Raji (cell line): ENCODE data around the gene TNFRSF11A.

Experiments
- POLR2A ChIP-seq: IDR thresholded peaks from 2 replicates; pipeline ENCODE4 v1.6.1; 2011; ENCODE audit warnings: low read depth, low read length, control low read depth; ENCODE audit not compliant: insufficient read depth

The TNFRSF11A gene

DNA sequence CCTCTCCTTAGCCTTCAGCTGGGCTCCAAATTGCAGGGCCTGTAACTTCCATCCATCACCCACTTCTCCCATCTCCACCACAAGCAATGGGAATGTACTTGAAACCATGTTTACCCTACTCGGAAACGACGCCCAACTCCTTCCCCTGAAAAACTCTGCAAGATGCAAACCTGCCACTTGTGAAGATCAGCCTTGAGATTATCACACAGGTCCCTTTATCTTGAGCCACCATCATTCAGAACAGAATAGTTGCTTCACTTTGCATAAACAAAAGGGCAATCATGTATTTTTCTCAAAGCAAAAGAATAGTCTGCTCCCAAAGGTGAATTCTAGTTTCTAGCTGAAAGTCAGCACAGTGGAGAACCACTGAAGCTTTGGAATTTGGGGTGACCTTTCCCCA is 75.8 kb downstream of the TNFRSF11A start:
- no peak for TF ChIP-seq POLR2A

- TF ChIP-seq POLR2A: no peak
Observed at GRCh38 chr18:62402342-62402948, 77.3 kb downstream of the TNFRSF11A start.

- TF ChIP-seq POLR2A: no peak
Observed at GRCh38 chr18:62403120-62403519, 78.0 kb downstream of the TNFRSF11A start.

- no peak for TF ChIP-seq POLR2A
Observed at GRCh38 chr18:62404881-62405280, 79.8 kb downstream of the TNFRSF11A start.

- no peak for TF ChIP-seq POLR2A
Observed at GRCh38 chr18:62407660-62408059, 82.5 kb downstream of the TNFRSF11A start.

DNA sequence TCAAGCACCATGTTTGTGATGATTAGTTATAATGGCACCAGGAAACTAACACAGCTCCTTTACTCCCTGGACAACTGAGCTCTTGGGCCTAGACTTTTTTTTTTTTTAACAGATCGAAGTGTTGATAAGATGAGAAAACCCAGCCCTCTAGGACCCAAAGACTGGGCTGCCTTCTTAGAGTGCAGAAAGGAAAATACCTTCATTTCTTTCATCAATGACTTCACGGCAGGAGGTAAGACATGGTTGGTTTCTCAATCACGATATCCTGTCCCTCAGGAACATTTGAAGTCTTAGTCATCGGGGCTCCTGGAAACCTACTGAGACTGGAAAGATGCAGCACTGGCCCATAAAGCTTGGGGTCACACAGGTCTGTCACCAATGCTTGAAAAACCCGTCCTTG is 84.7 kb downstream of the TNFRSF11A start:
- TF ChIP-seq POLR2A: no peak

- no peak for TF ChIP-seq POLR2A
Observed at GRCh38 chr18:62412231-62412979, 87.3 kb downstream of the TNFRSF11A start.

- no peak for TF ChIP-seq POLR2A
Observed at GRCh38 chr18:62413206-62413605, 88.1 kb downstream of the TNFRSF11A start.

DNA sequence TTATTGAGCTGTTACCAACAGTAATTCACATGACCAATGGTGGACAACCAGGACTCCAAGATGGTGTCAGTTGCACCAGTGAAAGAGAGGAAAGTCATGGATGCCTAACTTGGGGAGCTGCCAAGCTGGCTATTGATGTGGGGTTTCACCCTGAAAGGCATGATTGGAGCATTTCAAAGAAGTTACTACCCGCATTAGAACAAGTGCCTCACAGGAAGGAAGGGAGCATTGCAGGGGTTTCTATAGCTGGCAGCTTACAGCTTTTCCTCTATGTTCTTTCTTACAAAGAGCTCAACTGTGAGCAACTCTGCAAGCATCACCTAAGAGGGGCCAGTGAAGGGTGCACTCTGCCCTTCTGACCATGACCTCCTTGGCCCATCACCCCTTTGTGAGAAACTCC is 93.1 kb downstream of the TNFRSF11A start:
- TF ChIP-seq POLR2A: no peak

- TF ChIP-seq POLR2A: no peak
Observed at GRCh38 chr18:62420151-62420512, 95.0 kb downstream of the TNFRSF11A start.

DNA sequence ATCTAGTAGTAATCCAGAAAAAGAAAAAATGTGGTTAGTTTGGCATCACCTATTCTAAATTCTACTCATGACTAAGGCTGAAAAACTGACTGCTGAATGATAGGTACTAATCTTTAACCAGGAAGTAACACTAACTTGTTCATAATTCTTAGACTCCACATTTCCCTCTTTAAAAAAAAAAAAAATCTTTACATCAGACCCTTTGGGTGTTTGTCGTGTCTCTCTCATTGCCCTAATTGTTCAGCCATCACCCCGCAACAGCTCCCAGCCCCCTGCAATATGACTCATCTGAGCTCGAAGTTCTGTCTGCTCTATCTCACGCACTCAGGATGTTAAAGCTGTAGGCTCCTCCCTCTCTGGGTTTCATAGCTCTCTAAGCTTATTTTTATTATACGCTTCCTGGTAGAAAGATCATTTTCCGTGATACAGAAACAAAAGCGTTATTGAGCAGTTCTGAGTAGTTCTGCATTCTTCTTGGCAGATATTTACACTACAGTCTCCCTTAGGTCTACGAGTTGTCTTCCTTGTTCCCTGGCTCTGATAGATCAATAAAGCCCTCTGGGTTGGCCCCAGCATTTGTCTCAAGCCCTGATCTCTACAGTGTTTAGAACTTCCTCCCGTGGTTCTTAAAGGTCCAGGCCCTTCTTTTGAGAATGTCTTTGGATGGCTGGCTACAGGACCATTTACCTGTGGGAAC is 95.6 kb downstream of the TNFRSF11A start:
- no peak for TF ChIP-seq POLR2A

DNA sequence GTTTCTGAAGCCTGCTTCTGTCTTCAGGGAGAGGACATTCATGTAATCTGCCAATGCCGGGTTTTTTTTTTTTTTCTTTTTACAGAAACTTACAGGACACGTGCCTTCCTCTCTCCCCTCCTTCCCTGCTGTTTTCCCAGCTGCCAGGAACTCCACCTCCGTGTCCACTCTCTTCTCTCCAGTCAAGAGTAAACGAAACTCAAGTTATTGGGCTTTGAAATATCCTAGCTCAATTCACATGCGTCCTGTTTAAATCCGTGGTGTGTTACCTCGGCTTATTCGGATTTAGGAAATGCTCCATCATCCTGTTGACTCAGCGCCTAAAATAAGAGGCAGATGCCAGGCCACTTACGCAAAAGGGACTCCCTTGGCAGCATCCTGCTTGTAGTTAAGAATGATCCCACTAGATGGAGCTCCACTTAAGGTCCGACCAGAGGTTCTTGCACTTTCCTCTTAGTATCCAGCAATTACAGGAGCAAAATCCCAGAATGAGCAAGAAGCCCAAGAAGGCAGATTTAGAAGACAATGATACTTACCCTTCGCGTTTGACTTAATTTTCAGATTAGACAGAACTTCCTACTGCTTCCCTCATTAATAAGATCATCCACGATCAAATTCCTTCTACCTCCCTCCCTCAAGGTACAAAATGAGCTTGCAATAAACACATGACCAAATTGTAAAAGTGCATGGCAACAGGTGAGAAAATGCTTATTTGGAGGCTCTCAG is 100.5 kb downstream of the TNFRSF11A start:
- TF ChIP-seq POLR2A: no peak

GRCh38 chr18:62426191-62426488 is 101.0 kb downstream of the TNFRSF11A start:
- TF ChIP-seq POLR2A: no peak

- no peak for TF ChIP-seq POLR2A
Observed at GRCh38 chr18:62432176-62432575, 107.1 kb downstream of the TNFRSF11A start.

GRCh38 chr18:62434798-62435197 is 109.7 kb downstream of the TNFRSF11A start:
- TF ChIP-seq POLR2A: no peak
